Astrocyte (in vitro differentiated cells and primary cell): ENCODE measurements around the gene CASP3. TPM values are rescaled to one million over a fixed set of nuclear protein-coding genes. Genes with fewer than 3 reads are reported as not detected.

Source experiments
- DNase-seq: peaks from one replicate; pipeline ENCODE4 v3.0.0-alpha.2; 2010; ENCODE audit warnings: low read depth
- FAIRE-seq: peaks from 2 replicates; lab custom pipeline; 2011; peaks lifted over from hg19 to GRCh38; lab: Jason Lieb, UNC
- H2AFZ ChIP-seq: 2 replicates; pipeline ENCODE4 v1.6.0; 2012; ENCODE audit warnings: low read depth, low read length, inconsistent platforms
- H3K27ac ChIP-seq: 2 replicates; pipeline ENCODE4 v1.5.1; 2011; ENCODE audit warnings: low read depth, low read length, inconsistent platforms
- H3K27me3 ChIP-seq: 2 replicates; pipeline ENCODE4 v1.6.0; 2011; ENCODE audit warnings: low read length, inconsistent platforms; ENCODE audit not compliant: insufficient read depth
- H3K36me3 ChIP-seq: 2 replicates; pipeline ENCODE4 v1.5.1; 2011; ENCODE audit warnings: low read length, inconsistent platforms; ENCODE audit not compliant: insufficient read depth
- H3K4me1 ChIP-seq: 2 replicates; pipeline ENCODE4 v1.5.1; 2011; ENCODE audit warnings: low read length, inconsistent platforms; ENCODE audit not compliant: insufficient read depth
- H3K4me2 ChIP-seq: 2 replicates; pipeline ENCODE4 v1.6.0; 2012; ENCODE audit warnings: low read length, inconsistent platforms
- H3K4me3 ChIP-seq: 2 replicates; pipeline ENCODE4 v1.5.1; 2011; ENCODE audit warnings: low read depth, mild to moderate bottlenecking, low read length, inconsistent platforms; ENCODE audit not compliant: insufficient read depth
- H3K79me2 ChIP-seq: 2 replicates; pipeline ENCODE4 v1.6.0; 2012; ENCODE audit warnings: mild to moderate bottlenecking, low read length, inconsistent platforms; ENCODE audit not compliant: insufficient read depth
- H3K9ac ChIP-seq: 2 replicates; pipeline ENCODE4 v1.6.0; 2012; ENCODE audit warnings: mild to moderate bottlenecking, low read length, inconsistent platforms
- H3K9me3 ChIP-seq: 2 replicates; pipeline ENCODE4 v1.5.1; 2012; ENCODE audit warnings: low read depth, mild to moderate bottlenecking, low read length, inconsistent platforms; ENCODE audit not compliant: insufficient read depth
- H4K20me1 ChIP-seq: 2 replicates; pipeline ENCODE4 v1.6.0; 2012; ENCODE audit warnings: low read length, inconsistent platforms; ENCODE audit not compliant: insufficient read depth
- H3K27ac Mint-ChIP-seq: one replicate; pipeline ENCODE4 v1.8.0; 2021; ENCODE audit warnings: mild to moderate bottlenecking, mixed read lengths; ENCODE audit not compliant: unreplicated experiment
- H3K27me3 Mint-ChIP-seq: one replicate; pipeline ENCODE4 v1.8.0; 2021; ENCODE audit warnings: low read depth, mixed read lengths; ENCODE audit not compliant: unreplicated experiment
- H3K36me3 Mint-ChIP-seq: one replicate; pipeline ENCODE4 v1.8.0; 2021; ENCODE audit warnings: low read depth, mixed read lengths; ENCODE audit not compliant: unreplicated experiment
- H3K4me1 Mint-ChIP-seq: one replicate; pipeline ENCODE4 v1.8.0; 2021; ENCODE audit warnings: low read depth, mixed read lengths; ENCODE audit not compliant: unreplicated experiment
- H3K4me3 Mint-ChIP-seq: one replicate; pipeline ENCODE4 v1.8.0; 2021; ENCODE audit warnings: mild to moderate bottlenecking, moderate library complexity, mixed read lengths; ENCODE audit not compliant: unreplicated experiment
- H3K9me3 Mint-ChIP-seq: one replicate; pipeline ENCODE4 v1.8.0; 2021; ENCODE audit warnings: mild to moderate bottlenecking, mixed read lengths; ENCODE audit not compliant: unreplicated experiment
- CTCF ChIP-seq: IDR thresholded peaks from 2 replicates; pipeline ENCODE4 v1.5.1; 2011; ENCODE audit warnings: low read depth, mild to moderate bottlenecking, inconsistent platforms, low read length, moderate library complexity; ENCODE audit not compliant: insufficient read depth
- EZH2 ChIP-seq: IDR thresholded peaks from 2 replicates; pipeline ENCODE4 v1.6.1; 2012; ENCODE audit warnings: mild to moderate bottlenecking, low read length, inconsistent platforms; ENCODE audit not compliant: insufficient read depth
- total RNA-seq: library from RNA; stranded (reverse); gene quantifications from 2 replicates; pipeline ENCODE4 v1.2.1, GENCODE V29; 2021

CASP3 gene
- total RNA-seq, 1 donor from 2014 or later = 44.8 TPM

GRCh38 chr4:184688005-184688404 lies 38.8 kb upstream of the CASP3 start:
- Histone ChIP-seq H3K4me1 (peaks cover 14% of the 10 kb centered on the region), H3K27me3 (no peaks in the 10 kb centered on the region), H4K20me1 (no peaks in the 10 kb centered on the region), H3K27ac (peak overlapping the region; percentile 53), H3K9ac (peak overlapping the region; percentile 20), H3K4me2 (peak overlapping the region; percentile 77), H2AFZ (peak overlapping the region; percentile 26), H3K4me3 (no peak overlapping the region), H3K36me3 (peaks cover 1% of the 10 kb centered on the region), H3K9me3 (no peaks in the 10 kb centered on the region), H3K79me2 (no peaks in the 10 kb centered on the region)
- H3K36me3 Mint-ChIP-seq = peaks cover 2% of the 10 kb centered on the region
- no peaks in the 10 kb centered on the region for H3K27me3 Mint-ChIP-seq
- H3K4me1 Mint-ChIP-seq = peaks cover 15% of the 10 kb centered on the region
- no peak for TF ChIP-seq CTCF
- no peak for TF ChIP-seq EZH2
- DNase-seq (no peak), FAIRE-seq (no peak)
- H3K27ac Mint-ChIP-seq = peak overlapping the region; percentile 49
- H3K9me3 Mint-ChIP-seq = no peaks in the 10 kb centered on the region
- no peak overlapping the region for H3K4me3 Mint-ChIP-seq

GRCh38 chr4:184684491-184685189 lies 35.4 kb upstream of the CASP3 start:
- Mint-ChIP-seq H3K36me3 (peaks cover 5% of the 10 kb centered on the region), H3K4me1 (peaks cover 15% of the 10 kb centered on the region), H3K27ac (no peak overlapping the region), H3K27me3 (no peaks in the 10 kb centered on the region), H3K9me3 (no peaks in the 10 kb centered on the region), H3K4me3 (no peak overlapping the region)
- Histone ChIP-seq H4K20me1 (no peaks in the 10 kb centered on the region), H3K4me1 (peaks cover 14% of the 10 kb centered on the region), H3K27ac (no peak overlapping the region), H3K27me3 (no peaks in the 10 kb centered on the region), H3K36me3 (no peaks in the 10 kb centered on the region), H3K79me2 (no peaks in the 10 kb centered on the region), H3K9me3 (no peaks in the 10 kb centered on the region), H3K9ac (no peak overlapping the region), H3K4me2 (no peak overlapping the region), H3K4me3 (no peak overlapping the region), H2AFZ (no peak overlapping the region)
- FAIRE-seq (no peak), DNase-seq (no peak)
- TF ChIP-seq EZH2 (no peak), CTCF (no peak)

- no peaks in the 10 kb centered on the region for H4K20me1 ChIP-seq
- H3K27ac ChIP-seq = no peak overlapping the region
- no peak for DNase-seq
- no peak overlapping the region for H3K27ac Mint-ChIP-seq
- H3K79me2 ChIP-seq = no peaks in the 10 kb centered on the region
- no peaks in the 10 kb centered on the region for H3K9me3 Mint-ChIP-seq
- H3K9ac ChIP-seq = no peak overlapping the region
- FAIRE-seq = no peak
- H3K4me2 ChIP-seq = no peak overlapping the region
- peaks cover 6% of the 10 kb centered on the region for H3K4me1 Mint-ChIP-seq
- H3K36me3 Mint-ChIP-seq = peaks cover 3% of the 10 kb centered on the region
- H3K4me3 Mint-ChIP-seq = no peak overlapping the region
- no peaks in the 10 kb centered on the region for H3K27me3 ChIP-seq
- no peaks in the 10 kb centered on the region for H3K4me1 ChIP-seq
- TF ChIP-seq EZH2 (no peak), CTCF (no peak)
- no peaks in the 10 kb centered on the region for H3K27me3 Mint-ChIP-seq
- H3K9me3 ChIP-seq = no peaks in the 10 kb centered on the region
- H3K36me3 ChIP-seq = no peaks in the 10 kb centered on the region
- no peak overlapping the region for H3K4me3 ChIP-seq
- no peak overlapping the region for H2AFZ ChIP-seq
These were observed 32.7 kb upstream of the CASP3 start for GRCh38 chr4:184681916-184682315.
